Superior temporal gyrus (tissue), 1 donor: ENCODE data around the gene ADAMTS3.

Experiments
- DNase-seq: peaks from one replicate; pipeline ENCODE4 v3.0.0-alpha.2; 2016; ENCODE audit errors: extremely low spot score

The ADAMTS3 gene

DNA sequence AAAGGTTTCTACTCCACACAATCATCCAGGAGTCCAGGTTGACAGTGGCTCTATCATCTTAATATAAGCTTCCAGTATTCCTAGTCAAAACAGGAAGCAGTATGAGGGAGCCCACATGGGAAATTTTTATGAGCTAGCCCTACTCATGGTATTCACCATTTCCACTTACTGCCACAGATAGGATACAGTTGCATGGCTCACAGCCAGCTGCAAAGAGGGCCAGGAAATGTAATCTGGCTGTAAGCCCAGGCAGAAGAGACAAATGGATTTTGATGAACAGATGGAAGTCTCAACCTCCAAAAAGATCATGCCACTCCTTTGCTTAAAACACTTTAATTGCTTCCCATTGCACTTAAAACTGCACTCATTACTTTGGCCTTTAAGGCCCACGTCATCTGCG lies 150.6 kb downstream of the ADAMTS3 start:
- DNase-seq: peak; percentile 33

DNA sequence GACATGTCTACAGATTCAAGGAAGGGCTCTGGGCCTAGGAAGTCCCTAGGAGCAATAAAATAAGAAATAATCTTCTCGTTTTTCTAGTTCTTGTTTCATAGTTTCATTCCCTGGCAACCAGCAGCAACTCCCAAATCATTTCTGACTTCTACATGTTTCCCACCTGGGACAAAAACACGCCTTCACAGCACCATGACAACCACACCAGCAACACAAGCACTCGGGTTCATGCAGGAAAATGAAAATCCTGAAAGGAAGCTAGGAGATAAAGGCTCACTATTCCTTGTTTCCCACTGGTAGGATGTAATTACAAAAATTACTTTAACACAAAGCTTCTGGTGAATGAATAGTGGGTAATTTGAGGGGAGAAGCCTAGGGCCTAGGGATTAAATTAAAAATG lies 158.9 kb downstream of the ADAMTS3 start:
- no peak for DNase-seq

DNA sequence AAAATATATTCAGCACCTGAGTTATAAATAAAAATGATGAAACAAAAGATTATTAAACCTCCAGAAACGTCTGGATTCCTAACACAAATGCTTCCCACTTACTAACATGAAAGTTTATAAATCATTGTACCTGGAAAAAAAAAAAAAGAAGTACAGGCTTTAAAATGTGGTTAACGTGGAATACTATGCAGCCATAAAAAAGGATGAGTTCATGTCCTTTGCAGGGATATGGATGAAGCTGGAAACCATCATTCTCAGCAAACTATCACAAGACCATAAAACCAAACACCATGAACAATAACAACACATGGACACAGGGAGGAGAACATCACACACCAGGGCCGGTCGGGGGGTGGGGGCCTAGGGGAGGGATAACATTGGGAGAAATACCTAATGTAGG lies 160.5 kb downstream of the ADAMTS3 start:
- DNase-seq: no peak

DNA sequence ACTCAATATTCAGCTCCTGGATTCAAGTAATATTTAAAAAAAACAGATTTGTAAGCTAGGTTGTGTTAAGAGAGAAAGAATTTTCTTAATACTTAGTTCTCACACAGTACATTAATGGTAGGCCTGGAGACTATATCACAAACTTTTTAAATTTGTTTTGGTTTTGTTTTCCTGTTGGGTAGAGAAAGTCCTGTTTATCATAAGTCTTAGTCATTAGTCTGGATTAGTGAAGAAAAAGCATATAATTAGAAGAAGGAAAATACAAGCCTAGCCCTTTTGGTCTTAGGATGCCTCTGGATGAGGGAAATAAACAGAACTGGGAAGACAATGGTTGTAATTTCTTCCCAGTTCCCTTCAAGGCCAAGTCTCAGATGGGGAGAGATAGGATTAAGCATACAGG lies 163.6 kb downstream of the ADAMTS3 start:
- no peak for DNase-seq

DNA sequence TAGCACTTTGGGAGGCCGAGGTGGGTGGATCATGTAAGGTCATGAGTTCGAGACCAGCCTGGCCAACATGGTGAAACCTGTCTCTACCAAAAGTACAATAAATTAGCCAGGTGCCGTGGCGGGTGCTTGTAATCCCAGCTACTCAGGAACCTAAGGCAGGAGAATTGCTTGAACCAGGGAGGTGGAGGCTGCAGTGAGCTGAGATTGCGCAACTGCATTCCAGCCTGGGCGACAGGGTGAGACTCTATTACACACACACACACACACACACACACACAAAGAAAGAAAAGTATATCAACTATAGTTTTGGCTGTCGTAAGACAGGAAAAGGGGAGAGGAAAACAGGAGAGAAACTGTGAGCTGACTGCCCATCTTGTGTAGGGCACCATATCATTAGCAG lies 171.7 kb downstream of the ADAMTS3 start:
- no peak for DNase-seq

DNA sequence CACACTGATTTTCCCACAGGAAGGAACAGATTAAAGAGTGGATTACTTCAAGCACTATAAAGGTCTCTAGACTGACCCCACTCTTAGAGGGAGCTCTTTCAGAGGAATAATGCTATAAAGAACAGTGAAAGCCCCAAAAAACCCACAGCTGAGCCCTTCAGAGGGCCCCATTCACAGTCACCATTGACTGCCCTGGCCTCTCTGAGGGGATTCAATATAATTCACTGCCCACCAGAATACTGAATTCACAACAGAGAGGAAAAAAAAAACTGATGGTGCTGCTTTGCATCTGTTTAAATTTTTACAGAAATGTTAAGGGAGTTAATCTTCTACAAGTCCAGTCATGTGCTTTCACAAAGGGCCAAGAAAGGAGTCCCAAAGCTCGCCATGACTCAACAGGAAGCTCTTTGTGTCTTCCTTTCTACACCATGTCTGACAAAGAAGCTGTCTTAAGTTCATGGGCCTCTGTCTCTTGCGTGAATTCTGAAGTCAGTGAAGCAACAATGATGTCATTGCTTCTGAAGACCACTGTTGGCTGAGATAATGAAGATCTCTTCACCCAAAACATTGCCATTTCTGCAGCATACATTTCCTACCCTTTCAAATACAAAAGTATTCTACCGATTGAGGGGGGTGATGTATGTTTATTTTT lies 174.9 kb downstream of the ADAMTS3 start:
- DNase-seq: no peak

DNA sequence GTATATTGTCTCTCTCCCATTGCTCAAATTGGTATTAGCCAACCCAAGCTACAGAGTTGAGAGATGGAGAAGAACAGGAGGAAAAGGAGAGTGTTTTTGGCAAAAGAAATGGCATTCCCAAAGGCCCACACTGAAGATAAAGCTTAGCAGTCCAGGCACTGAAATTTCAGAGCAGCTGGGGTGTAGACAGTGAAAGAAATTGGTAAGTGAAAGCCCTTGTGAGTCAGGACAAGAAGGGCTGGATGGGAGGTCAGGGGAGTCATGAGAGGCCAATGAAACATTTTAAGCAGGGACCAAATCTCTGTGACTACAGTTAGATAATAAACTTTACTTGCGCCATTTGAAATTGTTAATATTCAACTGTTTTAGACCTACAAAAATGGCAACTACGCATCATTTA lies 177.7 kb downstream of the ADAMTS3 start:
- no peak for DNase-seq

DNA sequence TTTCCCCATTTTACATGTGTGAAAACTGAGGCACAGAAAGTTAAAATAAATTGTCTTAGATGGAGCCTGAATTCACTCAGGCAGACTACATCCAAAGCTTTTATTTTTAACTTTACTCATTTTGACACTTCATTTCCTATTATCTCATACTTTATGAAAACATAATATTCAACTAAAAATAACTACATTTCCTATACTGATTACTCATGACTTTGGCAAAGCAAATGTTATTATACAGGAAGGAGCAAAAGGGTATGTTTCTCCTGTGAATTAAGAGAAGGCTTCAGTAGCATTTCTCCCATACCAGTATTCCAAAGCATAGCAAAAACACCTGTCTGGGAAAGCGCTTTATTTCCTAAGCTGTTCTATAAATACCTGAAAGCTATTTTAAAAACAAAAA lies 178.6 kb downstream of the ADAMTS3 start:
- DNase-seq: no peak

DNA sequence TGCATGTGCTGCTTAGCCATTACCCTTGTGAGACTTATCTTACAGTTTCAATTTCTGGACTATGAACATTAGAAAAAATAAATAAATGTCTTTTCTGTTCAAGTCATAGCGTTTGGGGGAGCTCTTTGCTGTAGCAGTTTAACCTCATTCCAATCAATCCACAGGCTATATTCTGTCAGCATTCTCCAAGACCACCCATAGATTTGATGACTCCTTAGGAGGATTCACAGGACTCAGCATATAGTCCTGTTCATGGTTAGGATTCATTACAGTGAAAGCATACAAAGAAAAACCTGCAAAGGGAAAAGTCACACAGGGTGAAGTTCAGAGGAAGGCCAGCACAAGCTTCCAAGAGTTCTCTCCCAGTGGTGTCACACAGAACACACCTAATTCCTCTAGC lies 180.5 kb downstream of the ADAMTS3 start:
- DNase-seq: no peak

DNA sequence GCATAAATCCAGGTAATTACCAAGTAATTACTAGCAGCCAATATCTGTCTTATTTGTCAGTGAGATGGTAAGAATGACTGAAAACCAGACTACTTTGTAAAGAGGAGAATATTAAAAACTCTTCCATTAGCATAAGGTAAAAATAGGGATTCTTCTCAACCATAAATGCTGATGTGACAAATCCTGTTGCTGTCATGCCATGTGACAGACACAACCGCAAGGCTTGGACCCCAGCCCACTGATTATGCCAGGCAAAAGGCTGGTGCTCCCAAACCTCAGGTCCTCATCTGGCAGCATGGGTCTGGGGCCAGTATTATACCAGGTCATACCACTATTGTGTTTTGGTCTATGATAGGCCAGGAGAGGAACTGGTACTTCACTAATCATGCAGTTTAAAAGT lies 181.1 kb downstream of the ADAMTS3 start:
- no peak for DNase-seq

DNA sequence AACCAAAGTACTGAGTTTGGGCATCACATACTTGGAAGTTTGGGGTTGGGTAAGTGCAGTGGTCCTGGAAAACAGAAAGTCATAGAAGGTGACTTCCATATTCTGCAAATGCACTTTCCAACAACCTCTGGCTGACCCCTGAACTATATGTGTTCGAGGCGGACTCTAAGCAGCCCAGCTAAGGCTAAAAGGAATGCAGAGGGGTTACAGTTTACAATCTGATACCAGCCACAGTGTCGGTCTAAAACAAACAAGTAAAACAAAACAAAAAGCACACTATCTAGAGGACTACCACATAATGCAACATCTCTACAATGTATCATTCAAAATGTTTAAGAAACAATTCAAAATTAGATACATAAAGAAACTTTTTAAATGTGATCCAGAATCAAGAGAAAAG lies 185.6 kb downstream of the ADAMTS3 start:
- DNase-seq: no peak

DNA sequence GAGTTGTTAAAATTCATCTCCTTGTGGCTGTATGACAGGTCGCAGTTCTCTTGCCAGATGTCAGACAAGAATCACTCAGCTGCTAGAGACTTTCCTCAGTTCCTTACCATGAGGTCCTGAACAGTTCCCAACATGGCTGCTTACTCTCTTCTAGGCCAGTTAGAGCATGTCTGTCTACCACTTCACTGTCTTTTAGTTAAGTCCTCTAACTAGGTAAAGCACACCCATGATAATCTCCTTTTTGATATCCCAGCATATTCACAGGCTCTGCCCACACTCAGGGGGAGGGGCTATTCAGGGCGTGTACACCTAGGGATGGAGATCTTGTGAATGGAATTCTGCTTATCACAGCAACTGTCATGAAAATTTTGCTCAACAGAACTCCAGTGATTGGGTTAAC lies 190.1 kb downstream of the ADAMTS3 start:
- DNase-seq: no peak

DNA sequence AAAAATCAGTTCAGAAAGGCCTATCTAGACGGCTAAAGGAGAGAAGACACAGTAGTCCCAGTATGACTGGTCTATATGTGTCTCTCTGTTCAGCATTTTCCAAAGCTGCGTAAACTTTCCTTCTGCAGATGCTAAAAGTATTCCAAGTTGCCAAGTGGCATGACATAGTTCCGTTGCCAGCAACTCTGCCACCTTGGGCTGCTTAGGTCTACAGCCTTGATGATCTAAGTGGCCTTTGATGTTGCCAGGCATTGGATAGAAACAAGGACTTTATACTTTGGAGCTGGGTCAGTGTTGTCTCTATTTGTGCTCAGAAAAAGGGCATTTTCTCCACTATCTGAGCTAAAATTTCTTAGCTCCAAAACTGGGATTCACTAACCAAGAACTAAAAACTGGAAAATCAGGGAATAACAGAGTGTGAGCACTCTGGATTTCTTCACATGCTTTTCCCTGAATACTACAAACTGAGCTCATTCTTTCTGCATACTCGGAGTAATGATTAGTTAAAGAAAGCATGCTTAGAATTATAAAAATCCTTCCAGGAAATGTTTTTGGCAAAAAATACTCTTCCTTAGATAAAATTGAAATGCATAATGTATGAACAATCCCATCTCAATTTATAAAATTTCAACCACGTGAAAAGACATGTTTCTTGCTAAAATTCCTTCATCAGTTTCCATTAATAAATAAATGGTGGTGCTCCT lies 191.4 kb downstream of the ADAMTS3 start:
- no peak for DNase-seq

DNA sequence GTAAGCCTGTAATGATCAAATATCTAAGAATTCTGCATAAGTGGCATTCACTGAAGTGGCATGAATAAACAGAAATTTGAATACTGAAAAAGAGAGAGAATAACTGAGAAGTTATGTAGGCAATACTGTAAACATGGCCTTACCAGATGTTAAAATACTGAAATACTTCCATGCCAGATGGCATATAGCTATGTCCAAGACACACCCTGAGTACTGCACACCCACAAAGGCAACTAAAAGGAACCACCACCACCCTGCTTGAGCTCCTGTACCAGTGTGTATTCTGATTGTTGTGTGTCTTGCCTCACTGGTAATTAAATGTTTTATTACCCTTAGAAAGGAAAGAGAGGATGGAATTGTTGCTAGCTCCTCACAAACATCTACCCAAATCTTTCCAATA lies 192.1 kb downstream of the ADAMTS3 start:
- peak; percentile 24 for DNase-seq

DNA sequence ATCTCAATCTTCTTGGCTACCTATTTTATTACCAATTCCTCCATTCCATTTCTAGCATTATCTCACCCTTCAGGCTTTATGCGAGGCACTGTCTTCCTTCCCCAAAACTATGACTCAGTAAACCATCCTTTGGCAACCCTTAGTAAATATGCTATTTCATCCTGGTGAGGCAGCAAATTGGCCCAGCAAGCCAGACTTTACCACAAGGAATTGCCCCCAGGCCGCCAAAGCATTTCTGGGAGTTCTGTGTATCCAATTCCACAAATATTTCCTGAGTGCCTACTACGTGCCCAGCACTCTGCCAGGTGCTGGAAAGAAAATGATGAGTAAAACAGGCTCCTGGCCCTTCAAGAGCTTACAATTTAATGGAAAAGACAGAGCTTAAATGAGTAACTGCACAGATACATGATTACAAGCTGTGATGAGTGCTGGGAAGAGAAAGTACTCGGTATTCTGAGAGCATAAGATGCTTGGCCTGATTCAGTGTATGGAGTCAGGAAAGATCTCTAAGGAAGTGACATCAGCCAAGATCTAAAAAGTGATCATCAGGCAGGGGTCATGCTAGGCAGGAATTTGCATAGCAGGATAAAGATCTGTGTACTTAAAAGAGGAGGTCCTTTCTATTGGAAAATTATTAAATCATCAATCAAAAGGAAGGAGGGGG lies 193.8 kb downstream of the ADAMTS3 start:
- no peak for DNase-seq

DNA sequence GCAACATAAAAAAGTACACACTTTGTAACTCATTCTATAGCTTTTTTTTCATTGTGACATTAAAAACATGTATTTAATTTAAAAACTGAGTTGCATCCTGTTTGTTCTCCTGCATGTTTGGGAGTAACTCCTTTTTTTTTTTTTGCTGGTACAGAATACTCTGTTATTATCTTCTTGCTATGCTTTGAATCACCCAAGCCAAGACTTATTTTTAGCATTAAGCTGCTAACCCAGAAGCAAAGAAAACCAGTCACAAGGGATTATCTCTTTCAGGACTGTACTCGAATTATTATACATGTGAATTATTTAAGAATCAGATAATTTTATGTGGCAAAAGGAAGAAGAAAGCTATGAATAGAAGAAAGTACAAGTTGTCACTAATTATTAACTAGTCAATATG lies 194.9 kb downstream of the ADAMTS3 start:
- DNase-seq: peak; percentile 29

DNA sequence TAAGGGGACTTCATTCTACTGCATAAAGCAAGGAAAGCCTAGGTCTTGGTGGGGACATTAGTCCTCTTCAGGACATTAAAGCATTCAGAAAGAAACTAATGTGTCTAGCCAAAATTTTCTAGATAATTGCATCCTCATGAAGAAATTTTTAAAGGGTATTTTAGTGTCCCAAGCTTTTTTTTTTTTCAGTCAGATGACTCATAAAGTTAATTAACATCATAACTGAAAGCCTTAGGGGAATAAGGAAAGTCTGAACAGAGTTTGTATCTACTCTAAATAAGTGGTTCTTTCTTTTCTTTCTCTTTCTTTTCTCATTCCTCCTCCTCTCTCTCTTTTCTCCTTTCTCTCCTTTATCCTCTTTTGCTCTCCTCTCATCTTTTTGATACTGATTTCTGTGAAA lies 202.4 kb downstream of the ADAMTS3 start:
- DNase-seq: no peak

DNA sequence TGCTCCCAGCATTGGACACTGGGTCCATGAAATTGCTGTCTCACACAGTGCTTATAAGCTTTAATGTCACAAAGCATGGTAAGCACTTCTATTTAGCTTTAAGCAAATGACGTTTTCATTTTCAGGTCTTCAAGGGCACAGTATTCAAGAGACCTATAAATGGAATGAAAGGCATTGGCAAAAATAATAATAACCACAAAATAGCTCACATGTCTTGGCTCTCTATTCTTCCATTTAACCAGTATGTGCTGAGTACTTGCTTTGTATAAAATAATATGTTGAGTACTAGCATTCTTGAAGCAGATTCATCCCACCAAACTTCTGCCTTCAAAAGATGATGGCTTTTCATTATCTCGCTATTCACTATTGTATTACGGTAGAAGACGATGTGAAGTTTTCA lies 203.0 kb downstream of the ADAMTS3 start:
- no peak for DNase-seq

DNA sequence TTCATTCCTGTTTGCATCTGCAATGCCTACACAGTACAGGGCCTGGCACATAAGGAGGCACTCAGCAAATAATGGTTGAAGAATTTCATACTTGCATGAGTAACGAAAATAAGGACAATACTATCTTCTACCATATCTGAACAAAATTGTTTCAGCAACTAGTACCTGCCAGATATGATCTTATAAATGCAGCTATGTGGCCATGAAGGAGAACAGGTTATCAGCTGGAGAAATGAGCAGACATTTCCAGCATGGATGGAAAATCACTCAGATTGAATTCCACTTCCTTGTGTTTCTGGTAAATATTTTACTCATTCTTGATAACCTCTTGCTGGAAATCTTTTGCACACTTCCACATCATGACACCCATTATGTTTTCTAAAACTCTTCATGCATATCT lies 204.0 kb downstream of the ADAMTS3 start:
- DNase-seq: no peak

DNA sequence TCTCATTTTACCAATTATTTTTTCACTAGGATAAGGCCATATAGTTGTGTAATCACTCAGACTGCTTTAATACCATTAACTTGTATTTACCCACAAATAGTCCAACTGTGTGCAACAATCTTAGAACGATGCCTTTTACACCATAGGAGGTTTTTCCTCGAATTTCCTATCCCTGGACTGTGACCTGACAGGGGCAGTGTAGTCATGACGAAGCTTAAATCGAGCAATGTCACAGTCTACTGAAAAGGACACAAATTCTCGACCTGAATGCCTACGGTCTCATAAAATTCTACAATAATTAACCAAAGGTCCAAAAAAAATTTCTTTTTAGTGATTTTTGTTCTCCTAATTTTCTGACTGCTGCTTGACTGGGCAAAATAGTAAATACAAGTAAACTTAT lies 208.9 kb downstream of the ADAMTS3 start:
- no peak for DNase-seq

DNA sequence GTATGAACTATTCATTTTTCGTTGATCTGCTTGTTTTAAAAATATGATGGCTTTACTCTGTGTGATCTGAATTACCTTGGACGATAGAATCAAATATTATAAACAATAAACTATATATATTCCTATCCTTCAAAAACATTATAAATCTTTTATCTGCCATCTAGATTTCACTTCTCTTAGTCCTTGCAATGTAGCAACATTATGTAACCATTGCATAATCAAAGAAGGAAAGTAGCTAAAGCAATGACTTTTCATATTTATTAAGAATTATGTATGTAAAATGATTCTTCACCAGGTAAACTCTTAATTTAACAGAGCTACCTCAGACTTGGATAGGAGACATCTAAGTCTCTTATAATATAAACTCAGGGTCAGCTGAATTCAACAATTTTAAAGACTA lies 210.5 kb downstream of the ADAMTS3 start:
- DNase-seq: no peak

DNA sequence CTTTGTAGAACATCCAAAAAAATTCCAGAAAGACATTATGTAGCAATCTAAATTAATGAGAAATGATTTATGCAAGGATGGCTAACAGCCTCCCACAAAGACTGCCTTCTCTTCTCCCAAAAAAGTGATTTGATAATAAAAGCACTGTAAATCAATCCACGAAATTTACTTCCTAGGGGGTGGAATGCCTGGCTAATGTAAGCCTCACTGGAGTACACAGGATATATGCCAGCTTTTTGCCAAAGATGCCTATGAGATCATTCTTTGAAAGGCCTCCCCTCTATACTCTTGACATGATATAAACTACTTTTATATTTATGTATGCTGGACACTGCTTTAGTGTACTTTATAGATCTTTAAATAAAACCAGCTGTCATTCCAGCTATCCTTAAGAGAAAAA lies 211.1 kb downstream of the ADAMTS3 start:
- no peak for DNase-seq

DNA sequence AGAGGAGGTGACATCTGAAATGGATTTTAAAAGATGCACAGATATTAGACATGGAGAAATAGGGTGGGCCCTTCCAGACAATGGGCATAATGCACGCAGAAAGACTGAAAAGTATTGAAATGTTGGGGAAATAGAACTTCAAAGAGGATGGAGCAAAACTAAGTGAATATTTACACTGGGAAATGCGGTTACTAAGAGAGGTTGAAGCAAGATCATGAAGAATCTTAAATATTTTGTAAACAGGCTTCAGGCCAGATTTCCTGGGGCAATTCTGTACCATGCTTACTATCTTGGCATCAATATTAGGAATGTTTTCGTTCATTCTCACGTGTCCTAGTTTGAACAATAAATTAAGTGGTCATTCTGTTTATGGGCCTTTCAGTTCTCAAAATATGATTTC lies 216.3 kb downstream of the ADAMTS3 start:
- no peak for DNase-seq
